Prostate gland (tissue), 2 donors: Measurements from ENCODE around the gene AGK. TPM values are rescaled to one million over a fixed set of nuclear protein-coding genes. Genes with fewer than 3 reads are reported as not detected.

Experiments used
- DNase-seq: peaks from one replicate; pipeline ENCODE4 v3.0.0-alpha.2; 2019; ENCODE audit warnings: low spot score
- H3K27ac ChIP-seq, 2 donors: fragments of 200-600 bp; sonication (generic); 2 replicates each; pipeline ENCODE4 v1.5.1; 2017 to 2019
- H3K27me3 ChIP-seq: fragments of 200-600 bp; sonication (generic); replicated peaks from 2 replicates; pipeline ENCODE4 v1.5.1; 2019; ENCODE audit not compliant: insufficient read depth
- H3K36me3 ChIP-seq, 2 donors: fragments of 200-600 bp; sonication (generic); 1 replicate in 1 of 2; 2 replicates in 1 of 2; pipeline versions ENCODE4 v1.5.1 to v1.8.1; 2017 to 2019
- H3K4me1 ChIP-seq: fragments of 200-600 bp; sonication (generic); replicated peaks from 2 replicates; pipeline ENCODE4 v1.5.1; 2019
- H3K4me3 ChIP-seq, 2 donors: fragments of 200-600 bp; sonication (generic); 2 replicates each; pipeline ENCODE4 v1.5.1; 2017 to 2019
- H3K9me3 ChIP-seq: fragments of 200-600 bp; sonication (generic); 2 replicates; pipeline ENCODE4 v1.5.1; 2017
- POLR2A ChIP-seq: fragments of 450-650 bp; IDR thresholded peaks from one replicate; pipeline ENCODE4 v1.6.1; 2016; ENCODE audit warnings: antibody characterized with exemption, mild to moderate bottlenecking
- POLR2AphosphoS5 ChIP-seq: sonication (generic); formaldehyde crosslinking; IDR thresholded peaks from one replicate; pipeline ENCODE4 v1.6.1; 2017; ENCODE audit warnings: antibody characterized with exemption
- WGBS: methylation state at CpG from one replicate; pipeline ENCODE4 v1.1.5; 2018; 5-methylcytosine and 5-hydroxymethylcytosine counted together
- intact Hi-C: fragments of 100-400 bp; cut with DNase I; formaldehyde crosslinking; loops from one replicate; pipeline ENCODE4 v1.14.2; 2022
- total RNA-seq, 2 donors: library from RNA; depleted of rRNA; stranded (reverse); fragments of >200 nt; gene quantifications; one replicate each; pipeline ENCODE4 v1.1.0, GENCODE V29; 2016
- TF ChIP-seq, protein P1 (sequence below), 4 experiments: fragments of 200-600 bp in 2 of 4; fragments of 450-650 bp in 2 of 4; sonication (generic) in 2 of 4; IDR thresholded peaks; 1 replicate in 3 of 4; 2 replicates in 1 of 4; pipeline ENCODE4 v1.5.1; 2016 to 2019; ENCODE audit warnings: antibody characterized with exemption in 4 of 4, mild to moderate bottlenecking in 2 of 4, moderate library complexity in 2 of 4

The AGK gene
- total RNA-seq, 2 donors from 2014 or later, result 19.4 to 26.7 TPM

DNA sequence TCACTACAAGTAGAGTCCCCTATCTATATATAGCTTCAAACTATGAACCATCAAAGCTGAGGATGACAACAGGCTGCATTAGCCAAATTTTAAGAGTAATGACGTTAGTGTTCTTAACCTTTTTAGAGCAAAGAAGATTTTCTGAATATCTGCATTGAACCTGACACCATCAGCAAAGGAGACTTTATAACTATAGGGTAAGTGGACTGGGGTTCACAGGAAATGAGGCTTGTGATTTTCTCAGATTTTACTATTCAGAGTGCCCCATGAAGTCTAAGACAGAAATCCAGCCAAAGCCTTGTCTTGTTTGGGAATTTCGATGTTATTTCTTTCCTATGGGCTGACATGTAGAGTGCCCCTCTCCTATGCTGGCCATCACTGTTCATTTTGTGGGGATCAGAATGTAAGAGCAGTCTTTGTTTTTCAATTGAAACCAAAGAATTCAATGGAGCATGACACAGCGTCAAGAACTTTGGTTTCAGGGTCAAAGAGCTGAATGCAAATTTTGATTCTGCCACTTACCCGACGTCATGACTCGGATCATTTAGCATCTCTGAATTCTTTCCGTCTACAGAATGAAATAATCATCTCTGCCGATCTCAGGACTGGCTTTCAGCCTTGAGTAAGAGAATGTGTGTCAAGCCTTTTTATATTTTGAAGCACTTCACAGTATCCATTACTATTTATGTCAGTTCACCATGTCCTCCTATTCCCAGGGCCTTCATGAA lies 98.1 kb downstream of the AGK start:
- H3K9me3 ChIP-seq, result no peaks in the 10 kb centered on the region
- intact Hi-C loops, result no loop called here
- H3K27ac ChIP-seq, result peak overlapping the region; percentile 42 to 43
- no peak for DNase-seq
- no peak overlapping the region for H3K4me3 ChIP-seq
- TF ChIP-seq, protein P1, sequence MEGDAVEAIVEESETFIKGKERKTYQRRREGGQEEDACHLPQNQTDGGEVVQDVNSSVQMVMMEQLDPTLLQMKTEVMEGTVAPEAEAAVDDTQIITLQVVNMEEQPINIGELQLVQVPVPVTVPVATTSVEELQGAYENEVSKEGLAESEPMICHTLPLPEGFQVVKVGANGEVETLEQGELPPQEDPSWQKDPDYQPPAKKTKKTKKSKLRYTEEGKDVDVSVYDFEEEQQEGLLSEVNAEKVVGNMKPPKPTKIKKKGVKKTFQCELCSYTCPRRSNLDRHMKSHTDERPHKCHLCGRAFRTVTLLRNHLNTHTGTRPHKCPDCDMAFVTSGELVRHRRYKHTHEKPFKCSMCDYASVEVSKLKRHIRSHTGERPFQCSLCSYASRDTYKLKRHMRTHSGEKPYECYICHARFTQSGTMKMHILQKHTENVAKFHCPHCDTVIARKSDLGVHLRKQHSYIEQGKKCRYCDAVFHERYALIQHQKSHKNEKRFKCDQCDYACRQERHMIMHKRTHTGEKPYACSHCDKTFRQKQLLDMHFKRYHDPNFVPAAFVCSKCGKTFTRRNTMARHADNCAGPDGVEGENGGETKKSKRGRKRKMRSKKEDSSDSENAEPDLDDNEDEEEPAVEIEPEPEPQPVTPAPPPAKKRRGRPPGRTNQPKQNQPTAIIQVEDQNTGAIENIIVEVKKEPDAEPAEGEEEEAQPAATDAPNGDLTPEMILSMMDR (IDR thresholded peaks at IDR 0.05), result no peak
- no peak for TF ChIP-seq POLR2A
- TF ChIP-seq POLR2AphosphoS5, result no peak
- H3K27me3 ChIP-seq, result no peaks in the 10 kb centered on the region
- WGBS, result 43% methylated on average over 8 of the region's 8 CpGs
- H3K36me3 ChIP-seq, result no peaks in the 10 kb centered on the region
- H3K4me1 ChIP-seq, result peaks cover 5% of the 10 kb centered on the region

DNA sequence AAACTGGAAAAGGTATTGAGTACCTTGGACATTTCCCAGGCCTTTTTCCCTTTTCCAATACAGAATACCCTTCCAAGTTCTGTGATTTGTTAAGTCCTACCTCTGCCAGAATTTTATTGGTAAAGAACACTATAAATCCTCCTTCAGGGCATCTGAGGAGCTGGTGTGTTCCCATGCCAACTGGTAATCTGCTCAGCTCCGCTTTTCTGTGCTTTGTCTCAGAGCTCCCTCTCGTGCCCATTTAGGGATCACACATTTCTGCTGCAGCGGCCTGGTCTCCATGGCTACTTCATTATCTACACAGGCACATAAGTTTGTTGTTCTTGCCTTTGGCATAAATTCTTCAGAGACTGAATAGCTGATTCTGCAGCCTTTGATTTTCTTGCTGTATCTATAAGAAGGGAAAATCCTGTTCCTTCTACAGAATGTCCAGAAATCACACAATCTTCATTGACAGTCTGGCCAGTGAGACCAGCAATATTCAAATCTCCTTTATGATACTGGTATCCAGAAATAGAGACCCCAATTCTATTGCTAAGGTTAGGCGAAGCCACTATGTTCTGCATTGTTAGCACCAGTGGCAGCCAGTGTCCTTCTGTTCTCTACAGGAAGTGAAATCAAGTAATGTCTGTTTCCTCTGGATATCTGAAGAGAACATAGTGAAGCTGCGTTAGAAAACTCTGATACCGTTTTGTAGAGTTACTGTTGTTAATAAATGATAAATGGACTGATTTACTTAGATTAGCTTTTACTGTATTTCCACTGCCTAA lies 98.8 kb downstream of the AGK start:
- Histone ChIP-seq H3K27me3 (no peaks in the 10 kb centered on the region), H3K9me3 (no peaks in the 10 kb centered on the region), H3K36me3 (no peaks in the 10 kb centered on the region), H3K4me3 (no peak overlapping the region), H3K4me1 (peaks cover 5% of the 10 kb centered on the region), H3K27ac (peak overlapping the region; percentile 42 to 43)
- WGBS, result 27% methylated on average over 6 of the region's 6 CpGs
- TF ChIP-seq POLR2A, result no peak
- peak; percentile 74 for TF ChIP-seq POLR2AphosphoS5
- TF ChIP-seq, protein P1 (IDR thresholded peaks at IDR 0.05), result peak; percentile 37 to 88 (median 63)
- intact Hi-C loops, result loop anchor here (2.0 kb wide), 1 partner anchor 635 kb away; the partner anchor contains the start of gene MRPS33
- peak; percentile 80 for DNase-seq

DNA sequence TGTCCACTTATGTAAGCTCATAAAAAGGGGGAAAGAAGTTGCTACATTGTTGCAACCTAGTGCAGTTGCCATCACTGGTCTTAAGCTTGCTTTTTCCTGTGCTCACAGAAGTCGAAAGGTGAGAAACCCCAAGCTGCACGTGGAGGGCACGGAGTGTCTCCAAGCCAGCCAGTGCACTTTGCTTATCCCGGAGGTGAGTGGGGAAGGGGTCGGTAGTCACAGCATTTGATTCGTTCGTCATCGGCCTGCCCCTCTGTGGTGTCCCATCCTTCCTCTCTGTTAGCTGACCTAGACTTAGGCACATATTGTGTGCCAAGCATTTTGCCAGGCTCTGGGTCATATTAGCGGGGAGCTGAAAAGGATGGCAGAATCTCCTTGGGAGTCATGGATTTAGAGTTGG lies 100.2 kb downstream of the AGK start:
- no peak overlapping the region for H3K4me3 ChIP-seq
- peaks cover 5% of the 10 kb centered on the region for H3K4me1 ChIP-seq
- TF ChIP-seq, protein P1 (IDR thresholded peaks at IDR 0.05), result no peak
- TF ChIP-seq POLR2AphosphoS5, result no peak
- TF ChIP-seq POLR2A, result no peak
- H3K9me3 ChIP-seq, result no peaks in the 10 kb centered on the region
- no peaks in the 10 kb centered on the region for H3K36me3 ChIP-seq
- no peak for DNase-seq
- intact Hi-C loops, result loop anchor here (2.0 kb wide), 1 partner anchor 637 kb away; the partner anchor contains the start of gene MRPS33
- H3K27ac ChIP-seq, result no peak overlapping the region
- 86% methylated on average over 9 of the region's 9 CpGs for WGBS
- H3K27me3 ChIP-seq, result no peaks in the 10 kb centered on the region

DNA sequence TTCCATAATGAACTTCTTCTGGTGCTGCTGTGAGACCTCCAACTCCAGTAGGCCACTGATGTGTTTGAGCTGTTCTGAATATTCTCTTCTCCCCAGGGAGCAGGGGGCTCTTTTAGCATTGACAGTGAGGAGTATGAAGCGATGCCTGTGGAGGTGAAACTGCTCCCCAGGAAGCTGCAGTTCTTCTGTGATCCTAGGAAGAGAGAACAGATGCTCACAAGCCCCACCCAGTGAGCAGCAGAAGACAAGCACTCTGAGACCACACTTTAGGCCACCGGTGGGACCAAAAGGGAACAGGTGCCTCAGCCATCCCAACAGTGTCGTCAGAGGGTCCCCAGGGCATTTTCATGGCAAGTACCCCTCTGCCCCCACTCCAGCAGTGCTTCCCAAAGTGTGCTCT lies 101.5 kb downstream of the AGK start:
- H3K4me1 ChIP-seq, result peaks cover 5% of the 10 kb centered on the region
- H3K27ac ChIP-seq, result no peak overlapping the region
- DNase-seq, result no peak
- intact Hi-C loops, result no loop called here
- 61% methylated on average over 3 of the region's 3 CpGs for WGBS
- TF ChIP-seq, protein P1 (IDR thresholded peaks at IDR 0.05), result no peak
- TF ChIP-seq POLR2AphosphoS5, result no peak
- TF ChIP-seq POLR2A, result no peak
- no peaks in the 10 kb centered on the region for H3K9me3 ChIP-seq
- no peaks in the 10 kb centered on the region for H3K36me3 ChIP-seq
- H3K27me3 ChIP-seq, result no peaks in the 10 kb centered on the region
- H3K4me3 ChIP-seq, result no peak overlapping the region
